GM19240 (cell line): Measurements from ENCODE around the gene FSTL1.

Experiments
- DNase-seq: peaks from one replicate; pipeline ENCODE4 v3.0.0; 2011; ENCODE audit warnings: low spot score; ENCODE audit not compliant: insufficient read length

The FSTL1 gene

GRCh38 chr3:120468635-120469295, 18.0 kb upstream of the FSTL1 start:
- no peak for DNase-seq

GRCh38 chr3:120462409-120462959, 11.7 kb upstream of the FSTL1 start:
- DNase-seq = no peak

- no peak for DNase-seq
Observed at GRCh38 chr3:120461416-120461815, 10.6 kb upstream of the FSTL1 start.

GRCh38 chr3:120460862-120461261, 10.1 kb upstream of the FSTL1 start:
- no peak for DNase-seq

DNA sequence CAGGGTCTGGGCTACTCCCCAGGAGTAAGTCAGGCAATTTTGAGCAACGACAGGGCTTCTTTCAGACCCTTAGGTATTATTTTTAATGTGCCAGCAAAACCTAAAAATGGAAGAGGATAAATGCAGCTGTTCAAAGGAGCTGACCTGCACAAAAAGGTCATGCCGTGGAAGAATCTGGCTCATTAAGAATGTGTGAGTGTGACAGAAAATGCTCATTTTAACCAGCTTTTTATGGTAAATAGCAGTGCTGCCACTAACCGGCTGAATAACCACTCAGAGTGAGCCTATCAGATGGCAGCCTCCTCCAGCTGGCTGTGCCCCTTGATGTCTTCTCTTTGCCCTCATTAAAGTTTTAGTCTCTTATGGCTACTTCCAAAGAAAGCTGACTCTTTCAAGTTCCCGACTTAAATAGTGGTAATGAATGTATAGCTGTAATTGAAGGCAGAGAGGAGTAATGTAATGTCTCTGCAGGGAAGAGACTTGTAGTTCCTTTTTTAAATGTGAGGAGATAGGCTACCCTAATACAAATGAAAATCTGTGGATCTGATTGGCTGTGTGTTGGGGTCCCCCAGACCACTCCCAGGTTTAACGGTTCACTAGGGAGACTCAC, 9.5 kb upstream of the FSTL1 start:
- no peak for DNase-seq

GRCh38 chr3:120459196-120459595, 8.4 kb upstream of the FSTL1 start:
- DNase-seq = no peak

- DNase-seq = no peak
Observed at GRCh38 chr3:120457827-120458226, 7.0 kb upstream of the FSTL1 start.

DNA sequence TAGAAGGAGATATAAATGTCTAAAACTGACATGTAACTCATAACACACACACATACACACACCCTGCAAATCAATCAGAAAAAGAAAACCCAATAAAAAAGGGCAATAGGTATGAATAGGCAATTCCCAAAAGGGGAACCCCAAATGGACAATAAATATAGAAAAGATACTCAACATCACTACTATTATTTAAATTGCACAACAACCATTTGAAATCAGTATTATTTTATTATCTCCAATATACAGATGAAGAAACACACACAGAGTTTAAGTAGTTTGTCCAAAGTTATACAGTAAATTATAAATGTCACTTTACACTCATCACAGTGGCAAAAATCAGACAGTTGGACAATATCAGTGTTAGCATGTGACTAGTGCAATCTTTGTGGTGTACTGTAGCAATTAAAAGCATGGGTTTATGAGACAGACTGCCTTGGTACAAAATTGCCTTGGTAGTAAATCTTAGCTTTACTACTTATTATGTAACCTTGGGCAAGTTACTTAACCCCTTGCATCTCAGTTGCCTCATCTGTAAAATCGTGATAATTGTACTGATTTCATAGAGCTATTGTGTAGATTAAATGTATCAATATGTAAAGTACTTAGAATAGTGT, 3.4 kb upstream of the FSTL1 start:
- no peak for DNase-seq

- no peak for DNase-seq
Observed at GRCh38 chr3:120452816-120453215, 2.0 kb upstream of the FSTL1 start.

- no peak for DNase-seq
Observed at GRCh38 chr3:120451806-120452205, 1.0 kb upstream of the FSTL1 start.

DNA sequence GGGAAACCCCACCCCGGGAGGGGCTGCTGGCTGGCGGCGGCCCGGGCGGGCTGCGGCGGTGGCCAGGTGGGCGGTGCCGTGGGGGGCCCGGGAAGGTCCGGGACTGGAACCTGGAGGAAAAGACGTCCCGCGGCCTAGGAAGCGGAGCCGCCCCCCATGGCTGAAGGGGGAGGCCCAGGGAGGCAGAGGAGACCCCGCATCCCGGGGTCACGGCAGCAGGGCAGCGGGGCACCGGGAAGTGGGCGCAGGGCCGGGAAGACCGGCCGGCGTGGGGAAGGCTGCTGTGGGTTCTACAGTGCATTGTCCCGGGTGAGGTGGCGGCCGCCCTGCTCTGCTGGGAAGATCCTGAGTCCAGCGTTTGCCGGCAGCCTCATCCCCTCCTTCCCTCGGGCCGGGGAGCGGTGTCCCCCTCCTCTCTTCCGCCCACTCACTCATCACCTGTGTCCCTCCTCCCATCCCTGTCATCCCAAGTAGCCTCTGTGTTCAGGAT, 525 bp upstream of the FSTL1 start:
- DNase-seq = no peak

DNA sequence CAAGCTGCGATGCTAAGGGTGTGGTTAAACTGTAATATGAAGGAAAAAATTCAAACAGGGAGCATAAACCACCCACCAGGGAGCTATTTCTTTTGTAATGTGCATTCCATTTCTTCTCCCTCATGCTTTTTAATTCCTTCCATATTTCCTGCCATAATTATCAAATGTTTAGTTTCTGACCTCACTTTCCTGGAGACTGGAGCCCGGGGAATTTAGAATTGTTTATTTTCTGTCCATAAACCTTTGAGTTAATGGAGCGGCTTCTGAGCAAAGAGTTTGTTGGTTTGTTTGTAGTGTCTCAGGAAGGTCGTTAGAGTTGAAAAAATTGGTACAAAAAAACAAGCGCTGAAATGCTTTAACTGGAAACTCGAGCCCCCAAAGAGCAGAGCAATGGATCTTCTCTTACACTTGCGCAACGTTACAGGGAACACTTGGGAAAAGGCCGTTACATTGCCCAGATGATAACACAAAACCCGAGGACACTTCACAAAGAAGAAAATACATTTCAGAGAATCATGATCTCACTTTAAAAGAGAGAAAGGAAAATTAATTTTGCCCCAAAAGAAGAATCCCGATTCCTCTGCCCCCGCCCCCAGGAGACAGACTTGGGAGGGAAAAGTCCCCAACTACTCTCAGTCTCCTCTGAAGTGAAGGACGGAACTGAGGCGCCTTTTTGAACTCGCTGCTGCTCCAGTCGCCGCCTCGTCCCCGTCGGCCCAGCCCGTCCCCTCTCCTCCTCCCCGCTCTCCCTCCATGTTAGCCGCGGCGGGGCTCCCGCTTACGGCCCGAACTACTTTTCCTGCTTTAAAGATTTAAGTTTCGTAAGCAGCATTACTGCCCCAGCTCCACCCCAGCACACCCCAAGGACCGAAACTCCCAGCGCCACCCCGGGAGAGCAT, 842 bp downstream of the FSTL1 start:
- peak; percentile 6 for DNase-seq

GRCh38 chr3:120449251-120449650, 1.5 kb downstream of the FSTL1 start:
- DNase-seq = no peak

GRCh38 chr3:120448756-120449155, 2.0 kb downstream of the FSTL1 start:
- no peak for DNase-seq

GRCh38 chr3:120446891-120447668, 3.7 kb downstream of the FSTL1 start:
- no peak for DNase-seq

GRCh38 chr3:120445654-120446053, 5.1 kb downstream of the FSTL1 start:
- DNase-seq = no peak

DNA sequence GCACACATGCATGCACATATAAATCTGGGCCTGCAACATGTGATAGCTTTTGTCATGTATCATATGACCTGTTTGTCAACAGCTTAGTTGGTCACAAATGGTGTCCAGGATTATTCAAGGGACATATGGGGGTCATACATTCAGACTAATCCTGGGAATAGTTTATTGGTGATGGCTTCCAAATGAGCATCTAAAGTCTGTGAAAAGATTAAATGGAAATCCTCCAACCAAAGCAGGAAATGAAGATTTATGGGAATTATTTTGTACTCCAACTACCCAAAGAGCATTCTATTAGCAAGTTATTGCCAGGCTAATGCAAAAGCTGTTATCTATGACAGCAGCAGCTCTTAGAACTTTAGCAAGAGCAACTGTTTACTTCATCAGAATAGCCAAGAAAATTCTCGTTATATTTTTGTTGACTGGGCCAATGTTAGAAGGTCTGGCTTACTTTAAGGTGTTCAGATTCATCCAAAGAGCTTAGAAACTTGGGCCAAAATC, 7.1 kb downstream of the FSTL1 start:
- DNase-seq = no peak

- no peak for DNase-seq
Observed at GRCh38 chr3:120442975-120443517, 7.7 kb downstream of the FSTL1 start.

- DNase-seq = no peak
Observed at GRCh38 chr3:120441776-120442175, 9.0 kb downstream of the FSTL1 start.

GRCh38 chr3:120440762-120441161, 10.0 kb downstream of the FSTL1 start:
- DNase-seq = no peak
